OCI-LY1 (cell line): Measurements from ENCODE around the gene RBMS3.

Source experiments
- EZH2 ChIP-seq: fragments of 200-600 bp; sonication (generic), shearing (Covaris generic); IDR thresholded peaks from 2 replicates; pipeline ENCODE4 v1.8.0; 2017; ENCODE audit warnings: borderline replicate concordance, mixed run types, mild to moderate bottlenecking, antibody characterized with exemption, low read length, moderate library complexity, mixed read lengths
- TF ChIP-seq, protein P1 (sequence below): fragments of 200-600 bp; sonication (generic), shearing (Covaris generic); IDR thresholded peaks from 2 replicates; pipeline ENCODE4 v1.5.1; 2017; ENCODE audit warnings: mild to moderate bottlenecking, antibody characterized with exemption, low read length, moderate library complexity, mixed read lengths

DNA sequence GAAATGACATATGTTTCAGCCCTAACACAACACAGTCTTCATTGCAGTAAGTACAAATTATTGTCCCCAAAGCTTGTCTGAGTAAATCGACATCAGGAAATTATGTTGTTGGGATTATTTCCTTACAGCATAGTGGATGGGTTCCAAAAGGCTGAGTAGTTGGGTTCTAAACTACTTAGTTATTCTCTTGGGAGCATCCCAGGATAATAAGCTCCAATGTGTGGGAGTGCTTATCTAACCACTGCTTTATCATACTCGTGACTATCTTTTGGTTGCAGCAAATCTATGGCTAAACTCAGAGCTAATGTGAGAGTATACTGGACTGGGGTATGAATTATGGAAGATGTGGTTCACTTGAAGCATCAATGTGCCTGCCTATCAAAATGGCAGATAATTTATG, 128.5 kb downstream of the RBMS3 start:
- TF ChIP-seq EZH2, result no peak
- TF ChIP-seq, protein P1, sequence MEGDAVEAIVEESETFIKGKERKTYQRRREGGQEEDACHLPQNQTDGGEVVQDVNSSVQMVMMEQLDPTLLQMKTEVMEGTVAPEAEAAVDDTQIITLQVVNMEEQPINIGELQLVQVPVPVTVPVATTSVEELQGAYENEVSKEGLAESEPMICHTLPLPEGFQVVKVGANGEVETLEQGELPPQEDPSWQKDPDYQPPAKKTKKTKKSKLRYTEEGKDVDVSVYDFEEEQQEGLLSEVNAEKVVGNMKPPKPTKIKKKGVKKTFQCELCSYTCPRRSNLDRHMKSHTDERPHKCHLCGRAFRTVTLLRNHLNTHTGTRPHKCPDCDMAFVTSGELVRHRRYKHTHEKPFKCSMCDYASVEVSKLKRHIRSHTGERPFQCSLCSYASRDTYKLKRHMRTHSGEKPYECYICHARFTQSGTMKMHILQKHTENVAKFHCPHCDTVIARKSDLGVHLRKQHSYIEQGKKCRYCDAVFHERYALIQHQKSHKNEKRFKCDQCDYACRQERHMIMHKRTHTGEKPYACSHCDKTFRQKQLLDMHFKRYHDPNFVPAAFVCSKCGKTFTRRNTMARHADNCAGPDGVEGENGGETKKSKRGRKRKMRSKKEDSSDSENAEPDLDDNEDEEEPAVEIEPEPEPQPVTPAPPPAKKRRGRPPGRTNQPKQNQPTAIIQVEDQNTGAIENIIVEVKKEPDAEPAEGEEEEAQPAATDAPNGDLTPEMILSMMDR, result no peak
